HG03039 (cell line): Measurements from ENCODE around the gene IFNGR2.
"Not testable (repeated sequence)": the region's sequence is repeated elsewhere in the genome, so short reads cannot be mapped to it uniquely, and the experiment has no call there.

Experiments used
- ATAC-seq: cut with Tn5 transposase; IDR thresholded peaks from one replicate; pipeline ENCODE4 v1.9.1; 2021; ENCODE audit warnings: mild to moderate bottlenecking, moderate library complexity; ENCODE audit not compliant: unreplicated experiment

The IFNGR2 gene, protein sequence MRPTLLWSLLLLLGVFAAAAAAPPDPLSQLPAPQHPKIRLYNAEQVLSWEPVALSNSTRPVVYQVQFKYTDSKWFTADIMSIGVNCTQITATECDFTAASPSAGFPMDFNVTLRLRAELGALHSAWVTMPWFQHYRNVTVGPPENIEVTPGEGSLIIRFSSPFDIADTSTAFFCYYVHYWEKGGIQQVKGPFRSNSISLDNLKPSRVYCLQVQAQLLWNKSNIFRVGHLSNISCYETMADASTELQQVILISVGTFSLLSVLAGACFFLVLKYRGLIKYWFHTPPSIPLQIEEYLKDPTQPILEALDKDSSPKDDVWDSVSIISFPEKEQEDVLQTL

GRCh38 chr21:33403128-33403785 is at the start of gene IFNGR2:
IFNGR2 (plus strand) TSS chr21:33403413; CDS start chr21:33403544, 131 bp downstream.
- ATAC-seq, result no peak

- no peak for ATAC-seq
Observed at GRCh38 chr21:33355355-33355754, 47.9 kb upstream of the IFNGR2 start.

GRCh38 chr21:33355996-33356395 is 47.2 kb upstream of the IFNGR2 start:
- ATAC-seq, result no peak

DNA sequence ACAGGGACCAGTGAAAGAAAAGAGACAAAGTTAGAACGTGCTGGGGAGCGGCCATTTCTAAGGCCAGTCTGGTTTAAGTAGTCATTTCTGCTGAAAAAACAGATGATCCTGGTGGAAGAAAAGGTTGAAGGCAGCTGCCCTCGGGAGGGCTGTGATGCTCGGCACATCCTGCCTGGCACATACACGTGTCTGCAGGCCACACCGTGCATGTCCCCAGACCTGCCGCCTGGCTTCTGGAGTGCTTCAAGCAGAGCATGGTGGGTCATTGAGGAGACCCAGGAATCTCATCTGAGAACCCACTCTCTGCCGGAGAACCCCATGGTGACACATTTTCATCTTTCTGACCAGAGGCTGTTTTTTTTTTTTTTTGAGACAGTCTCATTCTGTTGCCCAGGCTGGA is 46.0 kb upstream of the IFNGR2 start:
- ATAC-seq, result no peak

DNA sequence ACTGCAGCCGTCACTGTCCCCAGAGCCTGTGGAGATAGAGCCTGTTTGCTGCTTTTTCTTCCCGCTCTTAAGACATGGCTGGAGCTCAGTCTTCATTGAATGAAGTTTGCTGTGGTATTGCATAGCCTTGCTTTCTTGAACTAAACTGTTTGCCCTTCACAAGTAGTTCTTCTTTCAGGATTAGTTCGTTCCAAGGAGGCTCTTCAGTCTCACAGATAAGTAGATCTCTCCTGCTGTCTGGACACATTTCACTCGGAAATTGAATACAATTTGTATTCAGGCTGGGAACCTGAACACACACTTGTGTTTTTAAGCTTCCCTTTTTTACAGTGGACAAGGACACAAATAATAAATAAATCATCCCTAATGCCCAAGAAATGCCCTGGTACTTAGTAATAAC is 43.8 kb upstream of the IFNGR2 start:
- no peak for ATAC-seq

GRCh38 chr21:33360281-33360680 is 42.9 kb upstream of the IFNGR2 start:
- no peak for ATAC-seq

DNA sequence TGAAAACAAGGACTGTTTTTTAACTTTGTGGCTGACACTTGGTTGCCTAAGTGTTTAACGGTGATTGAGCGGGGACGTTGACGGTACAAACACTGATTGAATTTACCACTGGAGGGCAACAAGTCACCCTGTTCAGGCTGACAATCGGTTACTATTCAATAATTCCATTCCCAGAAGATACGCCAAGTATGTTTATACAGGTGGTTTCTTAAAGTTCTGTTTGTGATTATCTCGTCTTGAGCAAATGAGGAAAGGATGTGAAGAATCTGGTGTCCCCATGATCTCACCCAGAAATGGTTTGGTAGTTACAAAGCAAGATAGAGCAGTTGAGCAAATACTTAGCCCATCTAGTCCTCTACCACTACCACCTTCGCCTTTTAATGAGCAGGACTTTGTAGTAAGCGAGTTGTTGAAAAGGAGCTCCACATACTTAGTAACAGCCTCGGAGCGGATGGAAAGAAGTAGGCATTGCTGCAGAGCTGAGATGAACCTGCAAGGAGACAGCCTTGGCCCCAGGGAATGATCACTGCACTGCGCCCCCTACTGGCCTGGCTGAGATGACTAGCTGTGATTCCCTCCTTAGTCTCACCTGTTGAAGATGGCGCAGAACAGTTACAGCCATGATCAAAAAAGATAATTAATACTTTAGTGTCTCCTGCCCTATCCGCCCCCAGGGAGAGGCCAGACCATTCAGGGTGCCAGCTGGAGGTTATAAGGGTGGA is 42.2 kb upstream of the IFNGR2 start:
- peak; percentile 58 for ATAC-seq

DNA sequence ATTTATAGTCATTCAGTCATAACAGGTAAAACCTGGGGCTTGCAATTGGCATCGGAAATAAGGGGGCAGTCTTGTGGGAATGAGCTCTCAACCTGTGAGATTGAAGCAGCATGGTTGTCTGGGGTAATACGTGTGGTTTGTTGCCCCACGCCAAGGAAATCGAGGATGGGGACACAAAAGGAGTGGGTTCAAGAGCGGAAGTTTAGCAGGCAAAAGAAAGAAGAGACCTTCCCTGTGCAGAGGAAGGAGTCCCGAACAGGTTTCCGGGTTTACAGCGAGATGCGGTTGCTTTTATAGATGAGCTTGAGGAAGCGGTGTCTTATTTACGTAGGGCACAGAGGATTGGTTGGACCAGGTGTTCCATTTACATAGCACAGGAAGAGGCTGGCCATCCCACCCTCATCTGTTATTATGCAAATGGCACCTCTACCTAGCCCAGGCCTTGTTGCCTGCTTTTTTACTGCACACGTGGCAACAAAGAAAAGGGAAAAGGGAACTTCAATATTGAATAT is 41.1 kb upstream of the IFNGR2 start:
- no peak for ATAC-seq

DNA sequence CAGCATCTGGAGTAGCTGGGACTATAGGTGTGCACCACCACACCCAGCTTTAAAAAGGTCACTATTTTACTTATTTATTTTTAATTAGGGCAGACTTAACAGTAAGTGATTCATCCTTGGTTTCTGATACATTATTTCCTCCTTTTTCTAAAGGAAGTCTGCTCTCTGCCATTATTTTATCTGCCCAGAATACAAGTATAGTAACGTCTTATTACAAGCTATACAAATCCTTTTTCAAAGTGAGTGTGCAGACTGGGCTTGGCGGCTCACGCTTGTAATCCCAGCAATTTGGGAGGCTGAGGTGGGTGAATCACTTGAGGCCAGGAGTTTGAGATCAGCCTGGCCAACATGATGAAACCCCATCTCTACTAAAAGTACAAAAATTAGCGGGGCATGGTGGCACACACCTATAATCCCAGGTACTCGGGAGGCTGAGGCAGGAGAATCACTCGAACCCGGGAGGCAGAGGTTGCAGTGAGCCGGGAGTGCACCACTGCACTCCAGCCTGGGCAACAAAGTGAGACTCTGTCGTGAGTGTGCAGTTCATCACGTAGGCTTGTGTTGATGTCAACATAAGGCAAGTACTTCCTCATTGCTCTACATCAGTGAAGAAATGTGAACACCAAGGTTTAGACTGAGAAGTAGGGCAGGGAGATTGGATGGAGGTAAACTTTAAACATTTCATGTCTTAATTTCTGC is 39.2 kb upstream of the IFNGR2 start:
- not testable (repeated sequence) for ATAC-seq

GRCh38 chr21:33364830-33365229 is 38.4 kb upstream of the IFNGR2 start:
- no peak for ATAC-seq

DNA sequence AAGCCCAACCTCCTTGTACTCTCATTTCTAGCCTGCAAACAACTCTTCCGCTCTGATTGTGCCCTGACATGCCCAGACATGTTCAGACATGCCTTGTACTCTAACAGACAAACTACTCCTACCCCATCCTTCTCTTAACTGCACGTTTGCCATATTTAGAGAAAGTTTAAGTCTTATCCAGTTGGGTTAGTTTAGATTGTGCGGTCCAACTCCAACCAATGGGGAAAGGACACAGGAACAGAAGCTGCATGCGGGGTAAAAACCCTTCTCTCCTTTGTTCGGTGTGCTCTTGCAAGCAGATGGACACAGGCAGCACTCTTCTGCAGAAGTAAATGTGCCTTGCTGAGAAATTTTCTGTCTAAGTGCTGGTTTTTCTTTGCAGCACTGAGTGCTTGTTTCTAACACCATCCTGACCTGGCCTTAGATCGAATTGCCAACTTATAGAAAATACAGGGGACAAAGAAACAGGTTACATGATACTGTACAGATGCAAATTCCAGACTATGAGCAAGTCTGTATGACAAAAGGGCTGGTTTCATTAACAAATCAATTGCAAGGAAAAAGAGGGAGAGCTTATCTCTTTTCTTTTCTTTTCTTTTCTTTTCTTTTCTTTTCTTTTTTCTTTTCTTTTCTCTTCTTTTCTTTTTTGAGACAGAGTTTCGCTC is 35.8 kb upstream of the IFNGR2 start:
- no peak for ATAC-seq

DNA sequence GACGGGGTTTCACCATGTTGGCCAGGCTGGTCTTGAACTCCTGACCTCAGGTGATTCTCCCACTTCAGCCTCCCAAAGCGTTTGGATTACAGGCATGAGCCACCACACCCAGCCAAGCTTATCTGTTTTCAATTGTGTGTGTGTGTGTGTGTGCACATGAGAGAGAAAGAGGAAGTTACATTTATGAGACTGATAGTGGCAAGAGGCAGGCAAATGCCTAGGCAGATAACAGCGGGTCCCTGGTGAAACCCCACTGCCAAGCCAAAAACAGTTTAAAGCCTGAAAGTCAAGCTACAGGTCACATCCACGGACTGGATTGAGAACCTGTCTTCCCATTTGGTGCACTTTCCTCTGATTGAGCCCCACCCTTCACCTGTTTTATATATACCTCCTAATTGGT is 35.1 kb upstream of the IFNGR2 start:
- no peak for ATAC-seq

- no peak for ATAC-seq
Observed at GRCh38 chr21:33368576-33368975, 34.6 kb upstream of the IFNGR2 start.

- ATAC-seq, result no peak
Observed at GRCh38 chr21:33369586-33369985, 33.6 kb upstream of the IFNGR2 start.

- no peak for ATAC-seq
Observed at GRCh38 chr21:33370305-33370704, 32.9 kb upstream of the IFNGR2 start.

GRCh38 chr21:33371366-33371765 is 31.8 kb upstream of the IFNGR2 start:
- ATAC-seq, result no peak

- ATAC-seq, result no peak
Observed at GRCh38 chr21:33372582-33372981, 30.6 kb upstream of the IFNGR2 start.

DNA sequence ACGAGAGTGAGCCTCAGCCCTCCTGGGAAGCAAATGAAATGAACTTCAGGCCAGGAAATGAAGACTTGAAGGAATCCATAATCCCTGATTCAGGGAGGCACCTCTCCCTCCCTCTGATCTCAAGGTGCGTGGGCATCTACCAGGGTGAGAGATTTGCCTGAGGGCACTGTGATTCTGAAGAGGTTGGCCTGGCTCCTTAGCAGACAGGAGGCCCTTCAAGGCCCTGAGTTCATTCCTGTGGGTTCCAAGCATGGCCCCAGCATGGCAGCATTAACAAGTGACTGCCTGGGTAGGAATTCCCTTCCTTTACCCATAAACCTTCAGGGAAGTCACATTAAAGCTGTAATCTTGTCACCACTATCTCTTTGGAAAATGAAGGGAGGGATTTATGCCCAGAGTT is 29.8 kb upstream of the IFNGR2 start:
- ATAC-seq, result no peak

- no peak for ATAC-seq
Observed at GRCh38 chr21:33374080-33374449, 29.1 kb upstream of the IFNGR2 start.

DNA sequence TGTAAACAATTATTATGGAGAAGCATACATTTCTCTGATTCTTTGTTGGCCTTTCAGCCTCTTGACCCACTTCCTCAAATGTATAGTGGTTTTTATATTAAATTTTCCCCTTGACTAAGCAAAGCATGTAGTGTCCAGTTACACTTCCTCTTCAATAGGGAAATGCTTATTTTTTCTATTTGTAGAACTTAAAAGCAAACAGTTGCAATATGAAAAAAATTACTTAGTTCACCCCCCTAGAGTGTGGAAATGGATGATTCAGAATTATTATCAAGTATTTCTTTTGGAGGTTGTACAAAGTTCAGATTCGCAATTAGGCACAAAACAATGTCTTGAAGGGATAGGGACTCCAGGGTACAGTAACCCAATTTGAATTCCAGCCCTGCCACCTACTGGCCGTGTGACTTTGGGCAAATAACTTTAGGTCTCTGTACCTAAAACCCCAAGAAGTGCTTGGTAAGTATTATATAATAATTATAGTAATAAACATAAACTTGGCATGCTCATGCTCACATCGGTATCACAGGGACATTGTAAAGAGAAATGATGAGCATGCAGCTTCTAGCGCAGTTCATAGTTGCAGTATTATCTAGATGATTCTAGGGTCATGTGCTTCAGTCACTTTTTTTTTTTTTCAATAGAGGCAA is 28.6 kb upstream of the IFNGR2 start:
- no peak for ATAC-seq
